ENCODE results near the gene KSR2.

Gene KSR2

GRCh38 chr12:117968151-117968789 is 520 bp downstream of the KSR2 start:
- FAIRE-seq, result no peak
- TF ChIP-seq, protein P1, sequence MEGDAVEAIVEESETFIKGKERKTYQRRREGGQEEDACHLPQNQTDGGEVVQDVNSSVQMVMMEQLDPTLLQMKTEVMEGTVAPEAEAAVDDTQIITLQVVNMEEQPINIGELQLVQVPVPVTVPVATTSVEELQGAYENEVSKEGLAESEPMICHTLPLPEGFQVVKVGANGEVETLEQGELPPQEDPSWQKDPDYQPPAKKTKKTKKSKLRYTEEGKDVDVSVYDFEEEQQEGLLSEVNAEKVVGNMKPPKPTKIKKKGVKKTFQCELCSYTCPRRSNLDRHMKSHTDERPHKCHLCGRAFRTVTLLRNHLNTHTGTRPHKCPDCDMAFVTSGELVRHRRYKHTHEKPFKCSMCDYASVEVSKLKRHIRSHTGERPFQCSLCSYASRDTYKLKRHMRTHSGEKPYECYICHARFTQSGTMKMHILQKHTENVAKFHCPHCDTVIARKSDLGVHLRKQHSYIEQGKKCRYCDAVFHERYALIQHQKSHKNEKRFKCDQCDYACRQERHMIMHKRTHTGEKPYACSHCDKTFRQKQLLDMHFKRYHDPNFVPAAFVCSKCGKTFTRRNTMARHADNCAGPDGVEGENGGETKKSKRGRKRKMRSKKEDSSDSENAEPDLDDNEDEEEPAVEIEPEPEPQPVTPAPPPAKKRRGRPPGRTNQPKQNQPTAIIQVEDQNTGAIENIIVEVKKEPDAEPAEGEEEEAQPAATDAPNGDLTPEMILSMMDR (IDR thresholded peaks at IDR 0.05; ENCODE audit: insufficient read depth, missing control alignments), result no peak

GRCh38 chr12:117967512-117967911 is 1.3 kb downstream of the KSR2 start:
- TF ChIP-seq, protein P1 (IDR thresholded peaks at IDR 0.05; ENCODE audit: insufficient read depth, missing control alignments), result no peak
- no peak for FAIRE-seq
- no peak for DNase-seq (ENCODE audit: insufficient read length, low spot score)

More at GRCh38 chr12:117968151-117968789, 520 bp downstream of the KSR2 start:
- no peak for DNase-seq (ENCODE audit: insufficient read length, low spot score)

- FAIRE-seq, result no peak
- TF ChIP-seq, protein P1 (IDR thresholded peaks at IDR 0.05; ENCODE audit: insufficient read depth, missing control alignments), result no peak
- DNase-seq (ENCODE audit: insufficient read length, low spot score), result no peak
Measured at GRCh38 chr12:117967043-117967442, 1.7 kb downstream of the KSR2 start.

DNA sequence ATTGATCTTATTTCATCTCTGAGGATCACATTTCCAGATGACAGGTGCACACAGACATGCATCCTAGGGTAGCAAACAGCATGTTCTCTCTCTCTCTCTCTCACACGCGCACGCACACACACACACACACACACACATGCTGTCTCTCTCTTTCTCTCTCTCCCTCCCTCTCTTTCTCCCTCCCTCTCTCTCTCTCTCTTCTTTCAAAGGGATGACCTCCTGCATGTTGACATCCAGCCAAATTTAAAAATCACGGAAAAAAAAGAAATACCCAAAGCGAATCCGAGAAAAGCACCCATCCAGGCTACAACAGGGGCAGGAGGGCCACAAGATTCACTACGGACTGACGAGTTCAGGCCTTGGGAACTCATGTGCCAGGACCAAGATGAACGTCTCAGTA is 2.3 kb downstream of the KSR2 start:
- FAIRE-seq (no peak), DNase-seq (ENCODE audit: insufficient read length, low spot score) (no peak)
- TF ChIP-seq, protein P1 (IDR thresholded peaks at IDR 0.05; ENCODE audit: insufficient read depth, missing control alignments), result no peak

DNA sequence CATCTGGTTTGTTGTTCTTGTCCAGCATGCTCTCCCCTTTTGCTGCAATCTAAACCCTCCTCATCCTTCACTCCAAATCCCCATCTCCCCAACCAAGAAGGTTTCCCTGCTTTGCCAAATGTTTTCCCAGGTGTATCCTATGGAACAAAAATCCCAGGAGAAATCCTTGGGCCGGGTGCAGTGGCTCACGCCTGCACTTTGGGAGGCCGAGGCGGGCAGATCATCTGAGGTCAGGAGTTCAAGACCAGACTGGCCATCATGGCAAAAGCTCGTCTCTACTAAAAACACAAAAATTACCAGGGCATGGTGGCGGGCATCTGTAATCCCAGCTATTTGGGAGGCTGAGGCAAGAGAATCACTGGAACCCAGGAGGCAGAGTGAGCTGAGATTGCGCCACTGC is 5.0 kb downstream of the KSR2 start:
- FAIRE-seq (no peak), DNase-seq (ENCODE audit: insufficient read length, low spot score) (no peak)
- TF ChIP-seq, protein P1 (IDR thresholded peaks at IDR 0.05; ENCODE audit: insufficient read depth, missing control alignments), result no peak

DNA sequence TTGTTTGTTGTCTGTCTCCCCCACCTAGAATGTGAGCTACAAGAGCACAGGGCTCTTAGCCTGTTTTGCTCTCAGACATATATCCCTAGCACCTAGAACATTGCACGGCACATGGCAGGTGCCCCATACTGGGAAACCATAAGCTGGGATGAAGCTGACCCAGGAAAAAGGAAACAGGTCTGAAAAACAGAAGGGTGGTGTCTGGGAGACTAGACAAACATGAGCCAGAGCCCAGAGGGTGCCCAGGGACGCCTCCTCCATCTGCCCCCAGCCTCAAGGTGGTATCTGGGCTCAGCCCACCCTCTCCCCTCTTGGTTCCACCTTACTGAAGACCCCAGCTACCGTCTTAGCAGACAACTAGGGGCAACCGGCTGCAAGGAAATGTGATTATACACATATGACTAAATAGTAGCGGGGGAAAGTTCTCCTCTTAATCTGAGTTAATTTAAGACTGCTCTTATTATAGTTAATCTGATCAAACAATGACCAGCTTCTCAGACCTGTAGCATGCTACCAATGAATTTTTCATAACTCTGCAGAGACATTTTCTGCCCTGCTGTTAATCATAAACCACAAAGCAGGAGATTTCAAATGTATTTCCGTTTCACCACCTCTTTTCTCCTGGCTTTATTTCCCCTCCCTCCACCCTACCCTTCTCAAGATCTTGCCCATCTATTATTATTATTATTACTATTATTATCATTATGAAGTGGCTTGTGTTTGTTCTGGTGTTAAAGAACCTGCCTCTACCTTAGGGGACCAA is 31.9 kb downstream of the KSR2 start:
- DNase-seq (ENCODE audit: insufficient read length, low spot score), result no peak
- TF ChIP-seq, protein P1 (IDR thresholded peaks at IDR 0.05; ENCODE audit: insufficient read depth, missing control alignments), result no peak

DNA sequence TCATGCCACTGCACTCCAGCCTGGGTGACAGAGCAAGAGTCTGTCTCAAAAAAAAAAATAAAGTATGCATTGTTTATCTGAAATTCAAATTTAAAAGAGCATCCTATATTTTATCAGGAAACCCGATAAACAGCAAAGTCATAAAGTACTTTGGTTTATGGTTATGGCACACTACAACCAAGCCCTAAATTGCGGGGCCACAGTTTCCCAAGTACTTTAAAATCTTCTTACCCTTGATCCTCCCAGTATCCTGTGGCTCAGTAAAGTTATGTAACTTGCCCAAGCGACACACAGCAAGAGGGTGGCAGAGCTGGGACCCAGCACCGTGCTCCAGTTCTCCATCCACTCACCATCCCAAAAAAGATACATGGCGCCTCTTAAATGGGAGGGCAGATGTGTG is 35.2 kb downstream of the KSR2 start:
- FAIRE-seq, result no peak
- TF ChIP-seq, protein P1 (IDR thresholded peaks at IDR 0.05; ENCODE audit: insufficient read depth, missing control alignments), result no peak
- no peak for DNase-seq (ENCODE audit: insufficient read length, low spot score)

More for the DNA sequence above, 31.9 kb downstream of the KSR2 start:
- no peak for FAIRE-seq

Data from D721Med (cell line).